Activated CD8-positive, alpha-beta T cell treated with anti-CD3 and anti-CD28 coated beads, Interleukin-2, amount 10 ng/mL, durations not matched to agents 7 days and 5 days (primary cell): ENCODE results near the gene METTL17. TPM values are rescaled to one million over a fixed set of nuclear protein-coding genes. Genes with fewer than 3 reads are reported as not detected.
"Not testable (repeated sequence)": the region's sequence is repeated elsewhere in the genome, so short reads cannot be mapped to it uniquely, and the experiment has no call there.

ENCODE experiments used
- ATAC-seq: fragments of 150-1000 bp; cut with Tn5 transposase; one replicate; pipeline ENCODE4 v1.10.0; 2021; ENCODE audit warnings: moderate library complexity
- CTCF ChIA-PET: fragments of 350-600 bp; sonication (Branson Sonifier 250); formaldehyde crosslinking; loops from one replicate; lab custom pipeline; 2021; ENCODE audit warnings: antibody characterized with exemption; lab: Charles Lee
- POLR2A ChIA-PET: fragments of 350-600 bp; sonication (Branson Sonifier 250); formaldehyde crosslinking; loops from one replicate; lab custom pipeline; 2021; ENCODE audit warnings: antibody characterized with exemption; lab: Charles Lee
- DNase-seq: peaks from one replicate; pipeline ENCODE4 v3.0.0-alpha.2; 2020
- H3K27ac Mint-ChIP-seq: one replicate; pipeline ENCODE4 v1.8.0; 2021; ENCODE audit warnings: mild to moderate bottlenecking, mixed read lengths
- H3K27me3 Mint-ChIP-seq: one replicate; pipeline ENCODE4 v1.8.0; 2021; ENCODE audit warnings: low read depth, mixed read lengths
- H3K36me3 Mint-ChIP-seq: one replicate; pipeline ENCODE4 v1.8.0; 2021; ENCODE audit warnings: low read depth, mixed read lengths
- H3K4me1 Mint-ChIP-seq: one replicate; pipeline ENCODE4 v1.8.0; 2021; ENCODE audit warnings: low read depth, mixed read lengths
- H3K4me3 Mint-ChIP-seq: one replicate; pipeline ENCODE4 v1.8.0; 2021; ENCODE audit warnings: mild to moderate bottlenecking, mixed read lengths
- H3K9me3 Mint-ChIP-seq: one replicate; pipeline ENCODE4 v1.8.0; 2022; ENCODE audit warnings: mixed read lengths; ENCODE audit not compliant: insufficient read depth
- total RNA-seq, 2 experiments: library from RNA; stranded (reverse); gene quantifications; one replicate each; pipeline ENCODE4 v1.2.3, GENCODE V29; 2021

The METTL17 gene
- 100 to 1,000 TPM in 1 of 2 experiments, 10 to 100 TPM in 1; 97.5 to 103 TPM for total RNA-seq

- peak; percentile 97 for ATAC-seq
- POLR2A ChIA-PET, result interaction anchor here (1.3 kb wide), 1 partner anchor 15 kb away, joined by 4 read pairs; no protein-coding TSS in a partner anchor
Measured at GRCh38 chr14:20989787-20990600, at the start of gene METTL17. Gene METTL17 (plus strand): TSS chr14:20989980. CDS start chr14:20990003, 23 bp downstream.

GRCh38 chr14:20945146-20945545 is 44.6 kb upstream of the METTL17 start:
- DNase-seq, result not testable (repeated sequence)
- CTCF ChIA-PET, result interaction anchor here (1.3 kb wide), 1 partner anchor 26 kb away, joined by 5 read pairs; no protein-coding TSS in a partner anchor

More at GRCh38 chr14:20989787-20990600, at the start of gene METTL17:
- CTCF ChIA-PET, result interaction anchor here (1.0 to 3.7 kb wide), 4 partner anchors 11 to 103 kb away, joined by 3 to 16 read pairs (median 7); no protein-coding TSS in a partner anchor
- Mint-ChIP-seq H3K4me1 (peaks cover 41% of the 10 kb centered on the region), H3K4me3 (peak within 1 kb of the TSS; percentile 92), H3K27me3 (no peaks in the 10 kb centered on the region), H3K9me3 (no peaks in the 10 kb centered on the region), H3K36me3 (peaks cover 35% of the 10 kb centered on the region), H3K27ac (peak within 1 kb of the TSS; percentile 90)
- peak; percentile 94 for DNase-seq

GRCh38 chr14:20946707-20947106 is 43.1 kb upstream of the METTL17 start:
- POLR2A ChIA-PET, H3K4me3 Mint-ChIP-seq, H3K27ac Mint-ChIP-seq, H3K36me3 Mint-ChIP-seq, ATAC-seq, H3K4me1 Mint-ChIP-seq, H3K9me3 Mint-ChIP-seq, CTCF ChIA-PET, DNase-seq: not testable (repeated sequence)
- H3K27me3 Mint-ChIP-seq, result peaks cover 24% of the 10 kb centered on the region

More at GRCh38 chr14:20945146-20945545, 44.6 kb upstream of the METTL17 start:
- H3K27ac Mint-ChIP-seq, H3K4me1 Mint-ChIP-seq, H3K9me3 Mint-ChIP-seq, POLR2A ChIA-PET, H3K36me3 Mint-ChIP-seq, H3K4me3 Mint-ChIP-seq: not testable (repeated sequence)
- peaks cover 27% of the 10 kb centered on the region for H3K27me3 Mint-ChIP-seq
- peak; percentile 47 for ATAC-seq

- H3K9me3 Mint-ChIP-seq, CTCF ChIA-PET, ATAC-seq, H3K36me3 Mint-ChIP-seq, H3K4me3 Mint-ChIP-seq, POLR2A ChIA-PET, DNase-seq: not testable (repeated sequence)
- peaks cover 14% of the 10 kb centered on the region for H3K4me1 Mint-ChIP-seq
- H3K27ac Mint-ChIP-seq, result peak within 1 kb of the TSS; percentile 13
- peaks cover 28% of the 10 kb centered on the region for H3K27me3 Mint-ChIP-seq
Measured at GRCh38 chr14:20954736-20955537, 34.8 kb upstream of the METTL17 start, which contains the start of gene RNASE2. Gene RNASE2 (plus strand): TSS chr14:20955487. CDS start chr14:20955772, 285 bp downstream.

- ATAC-seq, H3K36me3 Mint-ChIP-seq, H3K9me3 Mint-ChIP-seq, POLR2A ChIA-PET, H3K27ac Mint-ChIP-seq, H3K4me3 Mint-ChIP-seq, DNase-seq: not testable (repeated sequence)
- Mint-ChIP-seq H3K4me1 (peaks cover 19% of the 10 kb centered on the region), H3K27me3 (peaks cover 23% of the 10 kb centered on the region)
- CTCF ChIA-PET, result interaction anchor here (1.0 to 2.7 kb wide), 2 partner anchors 16 to 98 kb away, joined by 3 to 15 read pairs; no protein-coding TSS in a partner anchor
Measured at GRCh38 chr14:20955538-20955873, 34.3 kb upstream of the METTL17 start.

- ATAC-seq, result no peak
- no peaks in the 10 kb centered on the region for H3K36me3 Mint-ChIP-seq
- no peak overlapping the region for H3K4me3 Mint-ChIP-seq
Measured at GRCh38 chr14:20956376-20956976, 33.3 kb upstream of the METTL17 start.

GRCh38 chr14:20958946-20959345 is 30.8 kb upstream of the METTL17 start:
- H3K36me3 Mint-ChIP-seq, POLR2A ChIA-PET, ATAC-seq, DNase-seq, H3K9me3 Mint-ChIP-seq, H3K27ac Mint-ChIP-seq, H3K4me3 Mint-ChIP-seq: not testable (repeated sequence)
- CTCF ChIA-PET, result interaction anchor here (2.7 kb wide), 1 partner anchor 12 kb away, joined by 44 read pairs; no protein-coding TSS in a partner anchor
- peaks cover 31% of the 10 kb centered on the region for H3K4me1 Mint-ChIP-seq
- peaks cover 31% of the 10 kb centered on the region for H3K27me3 Mint-ChIP-seq

More at GRCh38 chr14:20956376-20956976, 33.3 kb upstream of the METTL17 start:
- H3K9me3 Mint-ChIP-seq, result no peaks in the 10 kb centered on the region
- H3K4me1 Mint-ChIP-seq, result peaks cover 27% of the 10 kb centered on the region
- ChIA-PET POLR2A (no interaction called here), CTCF (interaction anchor here (1.0 to 2.7 kb wide), 3 partner anchors 15 to 99 kb away, joined by 3 to 15 read pairs (median 4); no protein-coding TSS in a partner anchor)
- peak overlapping the region; percentile 13 for H3K27ac Mint-ChIP-seq
- DNase-seq, result no peak
- H3K27me3 Mint-ChIP-seq, result peaks cover 23% of the 10 kb centered on the region

- DNase-seq (no peak), ATAC-seq (no peak)
- Mint-ChIP-seq H3K9me3 (no peaks in the 10 kb centered on the region), H3K27me3 (peaks cover 55% of the 10 kb centered on the region), H3K4me1 (peaks cover 14% of the 10 kb centered on the region), H3K4me3 (no peak overlapping the region), H3K27ac (no peak overlapping the region), H3K36me3 (no peaks in the 10 kb centered on the region)
- POLR2A ChIA-PET, result no interaction called here
- CTCF ChIA-PET, result interaction anchor here (2.8 to 5.9 kb wide), 4 partner anchors 9 to 111 kb away, joined by 14 to 79 read pairs (median 55); partner anchors contain the start of gene RNASE7
Measured at GRCh38 chr14:20969336-20969735, 20.4 kb upstream of the METTL17 start.

GRCh38 chr14:20970647-20970982 is 19.2 kb upstream of the METTL17 start:
- H3K4me3 Mint-ChIP-seq, result peak overlapping the region; percentile 86
- no peaks in the 10 kb centered on the region for H3K36me3 Mint-ChIP-seq
- ChIA-PET CTCF (interaction anchor here (0.7 to 5.9 kb wide), 52 partner anchors 8 to 509 kb away, joined by 3 to 79 read pairs (median 6); partner anchors contain the start of genes ARHGEF40, EDDM3A, PIP4P1 and RNASE4), POLR2A (interaction anchor here (0.8 kb wide), 1 partner anchor 112 kb away, joined by 3 read pairs; no protein-coding TSS in a partner anchor)
- no peak overlapping the region for H3K27ac Mint-ChIP-seq
- no peak for DNase-seq
- H3K4me1 Mint-ChIP-seq, result peaks cover 14% of the 10 kb centered on the region
- H3K27me3 Mint-ChIP-seq, result peaks cover 49% of the 10 kb centered on the region
- ATAC-seq, result peak; percentile 13
- H3K9me3 Mint-ChIP-seq, result no peaks in the 10 kb centered on the region

- Mint-ChIP-seq H3K9me3 (no peaks in the 10 kb centered on the region), H3K4me1 (peaks cover 14% of the 10 kb centered on the region), H3K4me3 (peak overlapping the region; percentile 86), H3K36me3 (no peaks in the 10 kb centered on the region), H3K27me3 (peaks cover 47% of the 10 kb centered on the region), H3K27ac (peak overlapping the region; percentile 56)
- DNase-seq (peak; percentile 83), ATAC-seq (peak; percentile 91)
- ChIA-PET POLR2A (interaction anchor here (0.8 kb wide), 1 partner anchor 112 kb away, joined by 3 read pairs; no protein-coding TSS in a partner anchor), CTCF (interaction anchor here (0.5 to 5.9 kb wide), 59 partner anchors 9 to 510 kb away, joined by 3 to 79 read pairs (median 5); partner anchors contain the start of genes ARHGEF40, EDDM3A, PIP4P1 and RNASE4)
Measured at GRCh38 chr14:20970983-20971704, 18.6 kb upstream of the METTL17 start.
